ENCODE data around the gene TPM2.

The TPM2 gene

GRCh38 chr9:35675732-35676392 is 13.9 kb downstream of the TPM2 start:
- no peak for DNase-seq (ENCODE audit: low read depth)

DNA sequence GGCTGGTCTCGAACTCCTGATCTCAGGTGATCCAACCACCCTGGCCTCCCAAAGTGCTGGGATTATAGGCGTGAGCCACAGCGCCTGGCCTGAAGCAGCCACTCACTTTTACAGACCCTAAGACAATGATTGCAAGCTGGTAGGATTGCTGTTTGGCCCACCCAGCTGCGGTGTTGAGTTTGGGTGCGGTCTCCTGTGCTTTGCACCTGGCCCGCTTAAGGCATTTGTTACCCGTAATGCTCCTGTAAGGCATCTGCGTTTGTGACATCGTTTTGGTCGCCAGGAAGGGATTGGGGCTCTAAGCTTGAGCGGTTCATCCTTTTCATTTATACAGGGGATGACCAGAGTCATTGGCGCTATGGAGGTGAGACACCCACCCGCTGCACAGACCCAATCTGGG is 14.5 kb downstream of the TPM2 start:
- no peak for DNase-seq (ENCODE audit: low read depth)

DNA sequence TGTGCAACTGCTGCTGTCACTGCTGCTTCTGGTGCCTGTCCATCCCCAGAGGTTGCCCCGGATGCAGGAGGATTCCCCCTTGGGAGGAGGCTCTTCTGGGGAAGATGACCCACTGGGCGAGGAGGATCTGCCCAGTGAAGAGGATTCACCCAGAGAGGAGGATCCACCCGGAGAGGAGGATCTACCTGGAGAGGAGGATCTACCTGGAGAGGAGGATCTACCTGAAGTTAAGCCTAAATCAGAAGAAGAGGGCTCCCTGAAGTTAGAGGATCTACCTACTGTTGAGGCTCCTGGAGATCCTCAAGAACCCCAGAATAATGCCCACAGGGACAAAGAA is 15.7 kb downstream of the TPM2 start:
- DNase-seq (ENCODE audit: low read depth): no peak

GRCh38 chr9:35673132-35674024 is 16.3 kb downstream of the TPM2 start, which contains the start of gene CA9:
CA9 (plus strand) TSS chr9:35673928; CDS start chr9:35673960, 32 bp downstream.
- DNase-seq (ENCODE audit: low read depth): no peak

- DNase-seq (ENCODE audit: low read depth): no peak
Observed at GRCh38 chr9:35669331-35670145, 20.2 kb downstream of the TPM2 start.

GRCh38 chr9:35667939-35668338 is 21.8 kb downstream of the TPM2 start:
- DNase-seq (ENCODE audit: low read depth): no peak

GRCh38 chr9:35666549-35666948 is 23.2 kb downstream of the TPM2 start:
- no peak for DNase-seq (ENCODE audit: low read depth)

DNA sequence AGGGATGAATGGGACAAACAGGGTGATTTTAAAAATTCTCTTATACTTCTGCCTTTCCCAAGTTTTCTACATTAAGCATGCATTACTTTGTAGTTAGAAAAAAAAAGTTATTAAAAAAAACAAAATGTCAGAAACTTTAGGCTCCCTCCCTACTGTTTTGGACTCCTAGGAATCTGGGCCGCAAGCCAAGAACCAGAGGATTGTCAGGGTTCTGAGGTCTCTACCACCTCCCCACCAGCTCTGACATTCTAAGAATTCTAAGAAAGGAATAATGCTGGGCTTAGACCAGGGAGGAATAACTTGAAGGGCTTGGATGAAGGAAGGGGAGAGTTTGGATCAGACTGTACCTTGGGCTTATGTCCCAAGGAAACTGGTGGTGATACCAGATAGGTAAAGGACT is 23.7 kb downstream of the TPM2 start:
- no peak for DNase-seq (ENCODE audit: low read depth)

DNA sequence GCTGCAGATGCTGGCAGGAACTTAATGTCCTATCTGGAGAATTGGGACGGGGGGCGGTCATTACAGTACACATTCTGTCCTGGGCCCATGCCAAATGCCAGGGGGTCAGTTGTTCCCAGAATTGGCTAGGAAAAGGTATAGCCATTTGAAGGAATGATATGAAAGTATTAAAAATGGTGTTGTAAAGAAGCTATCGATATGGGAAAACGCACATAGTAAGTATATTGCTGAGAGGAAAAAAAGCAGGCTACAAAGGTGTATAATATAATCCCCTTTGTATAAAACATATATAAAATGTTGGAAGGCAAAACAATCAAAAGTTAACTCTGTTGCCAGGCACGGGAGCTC is 24.3 kb downstream of the TPM2 start:
- DNase-seq (ENCODE audit: low read depth): no peak

DNA sequence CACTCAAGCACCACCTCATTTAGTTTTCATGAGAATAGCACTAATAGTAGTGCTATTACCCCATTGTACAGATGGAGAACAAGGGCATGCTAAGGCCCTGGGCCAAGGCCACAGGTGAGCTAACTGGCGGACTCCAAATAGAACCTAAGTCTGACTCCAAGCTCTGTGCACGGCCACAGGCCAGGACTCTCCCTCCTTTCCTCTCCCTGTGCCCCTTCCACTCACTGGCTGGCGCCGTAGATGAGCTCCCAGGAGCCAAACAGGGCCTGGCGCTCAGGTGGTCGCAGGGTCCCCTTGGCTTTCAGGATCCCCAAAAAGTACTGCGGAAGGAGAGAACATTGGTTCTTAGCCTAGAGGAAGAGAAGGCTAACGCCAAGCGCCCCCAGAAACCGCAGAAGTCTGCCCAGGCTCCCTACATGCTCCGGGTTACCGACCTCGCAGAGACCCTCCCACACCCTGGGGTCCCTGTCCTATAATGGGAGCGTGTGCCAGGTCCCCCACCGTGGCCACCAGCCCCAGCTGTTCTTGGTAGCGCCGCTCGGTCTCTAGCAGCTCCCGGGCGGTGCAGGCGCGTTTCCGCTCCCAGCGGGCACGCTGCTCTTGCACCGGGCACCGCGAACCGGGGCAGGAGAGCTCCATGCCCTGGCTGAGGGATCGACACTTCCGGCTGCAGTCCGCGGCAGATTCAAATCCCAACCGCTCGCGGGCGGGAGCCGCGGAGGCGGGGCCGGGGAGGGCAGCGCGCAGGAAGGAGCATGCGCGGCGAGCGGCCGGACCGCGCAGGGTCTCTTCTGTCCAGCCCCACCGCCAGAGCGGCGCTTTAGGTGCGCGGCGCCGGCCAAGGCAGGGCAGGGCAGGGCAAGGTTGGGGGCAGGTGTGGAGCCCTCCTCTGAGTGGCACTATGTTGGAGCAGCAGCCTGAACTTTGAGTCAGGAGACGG is 24.9 kb downstream of the TPM2 start, which contains the start of gene ARHGEF39:
Gene ARHGEF39, minus strand, starts transcription at position 665 of the 940 bp plus-strand sequence. Its CDS starts 26 bp downstream, at position 639.
- no peak for DNase-seq (ENCODE audit: low read depth)

DNA sequence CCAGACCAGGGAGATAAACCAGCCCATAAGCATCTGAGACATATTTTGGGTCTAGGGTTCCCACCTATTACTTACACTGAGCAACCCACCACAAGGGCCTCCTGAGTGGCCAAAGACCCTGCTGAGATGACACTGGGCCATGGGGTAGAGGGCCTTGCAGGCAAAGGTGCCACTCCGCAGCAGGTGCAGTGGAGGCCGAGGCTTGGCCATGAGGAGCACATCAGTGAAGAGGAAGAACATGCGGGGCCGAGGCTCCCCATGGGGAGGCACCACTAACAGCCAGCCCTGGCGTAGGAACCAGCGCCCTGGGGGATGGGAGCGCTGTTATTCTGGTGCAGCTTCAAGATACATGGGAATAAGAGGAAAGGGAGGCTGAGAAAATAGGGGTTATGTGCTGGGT is 27.3 kb downstream of the TPM2 start:
- DNase-seq (ENCODE audit: low read depth): no peak

DNA sequence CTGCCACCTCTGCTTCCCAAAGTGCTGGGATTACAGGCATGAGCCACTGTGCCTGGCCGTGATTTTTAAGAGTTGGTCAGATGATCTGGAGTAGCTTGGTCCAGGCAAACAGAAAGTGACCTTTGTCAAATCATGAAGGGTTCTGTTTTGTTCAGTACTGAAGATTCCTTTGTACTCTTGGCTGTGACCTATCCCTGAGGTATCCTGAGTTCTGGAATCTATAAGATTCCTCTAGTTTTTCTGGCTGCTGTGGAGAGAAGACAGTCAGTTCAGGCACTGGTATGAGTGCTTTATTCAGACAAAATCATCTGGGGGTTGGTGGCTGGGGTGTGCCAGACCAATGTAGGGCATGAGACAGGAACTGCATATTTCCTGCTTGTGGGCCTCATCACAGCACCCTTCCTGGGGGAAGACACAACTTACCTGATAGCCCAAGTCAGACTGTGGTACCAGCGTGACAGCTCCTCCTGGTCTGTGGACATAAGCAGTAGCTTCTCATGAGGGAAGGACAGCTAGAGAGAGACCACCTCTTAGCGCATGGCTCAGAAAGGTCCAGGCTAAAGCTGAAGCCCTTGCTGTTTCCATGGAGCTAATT is 27.9 kb downstream of the TPM2 start:
- no peak for DNase-seq (ENCODE audit: low read depth)

- DNase-seq (ENCODE audit: low read depth): no peak
Observed at GRCh38 chr9:35660966-35661415, 28.7 kb downstream of the TPM2 start.

DNA sequence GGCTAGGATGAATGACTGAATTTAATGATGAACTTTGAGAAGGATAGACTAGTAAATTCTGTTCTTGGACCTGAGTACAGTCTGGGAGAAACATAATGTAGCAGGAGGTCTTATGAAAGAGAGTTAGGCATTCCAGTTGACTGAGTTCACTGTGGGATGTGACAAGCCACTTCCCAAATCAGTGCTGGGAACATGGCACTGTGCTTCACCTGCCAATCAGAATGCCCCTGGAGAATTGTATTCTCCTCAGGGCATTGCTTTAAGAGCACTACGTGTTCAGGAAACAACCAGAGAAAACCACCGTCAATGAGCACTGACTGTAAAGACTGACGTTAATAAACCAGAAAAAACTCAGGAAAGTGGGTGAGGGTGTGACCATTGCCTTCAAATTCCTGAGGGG is 30.4 kb downstream of the TPM2 start:
- DNase-seq (ENCODE audit: low read depth): no peak

GRCh38 chr9:35658968-35659220 is 30.8 kb downstream of the TPM2 start:
- no peak for DNase-seq (ENCODE audit: low read depth)

GRCh38 chr9:35658137-35658967 is 31.4 kb downstream of the TPM2 start, which contains the start of gene CCDC107:
CCDC107 (plus strand) TSS chr9:35658292; CDS start chr9:35658380, 88 bp downstream.
- DNase-seq (ENCODE audit: low read depth): peak; percentile 74

- peak; percentile 79 for DNase-seq (ENCODE audit: low read depth)
Observed at GRCh38 chr9:35657546-35658136, 32.1 kb downstream of the TPM2 start, which contains the start of gene RMRP. RMRP (minus strand) TSS chr9:35658019.

GRCh38 chr9:35656831-35657545 is 32.7 kb downstream of the TPM2 start:
- no peak for DNase-seq (ENCODE audit: low read depth)

DNA sequence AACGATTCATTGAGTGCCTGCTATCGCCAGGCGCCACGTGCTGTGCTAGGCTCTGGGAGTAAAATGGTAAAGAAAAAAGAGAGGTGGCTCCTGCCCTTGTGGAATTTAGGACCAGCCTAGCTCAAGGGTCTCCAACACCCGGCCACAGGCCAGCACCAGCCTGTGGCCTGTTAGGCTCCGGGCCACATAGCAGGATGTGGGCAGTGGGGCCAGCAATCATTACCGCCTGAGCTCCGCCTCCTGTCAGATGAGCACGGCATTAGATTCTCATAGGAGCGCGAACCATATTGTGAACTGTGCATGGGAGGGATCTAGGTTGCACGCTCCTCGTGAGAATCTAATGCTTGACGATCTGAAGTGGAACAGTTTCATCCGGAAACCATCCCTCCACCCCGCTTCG is 33.4 kb downstream of the TPM2 start:
- DNase-seq (ENCODE audit: low read depth): no peak

Data from activated gamma-delta T cell treated with anti-CD3 and anti-CD28 coated beads, Interleukin-2, amount 50 U/mL, for 16 hours (primary cell).